GM10266 (cell line): ENCODE data around the gene NPAS3.

Source experiments
- DNase-seq: peaks from one replicate; pipeline ENCODE4 v3.0.0; 2012; ENCODE audit errors: extremely low spot score
- CTCF ChIP-seq: IDR thresholded peaks from 2 replicates; pipeline ENCODE4 v1.5.1; 2012; ENCODE audit warnings: mild to moderate bottlenecking, low read depth; ENCODE audit not compliant: control insufficient read depth, insufficient read depth; ENCODE audit errors: missing control alignments

Gene NPAS3

GRCh38 chr14:33486332-33486890, 547.7 kb downstream of the NPAS3 start:
- TF ChIP-seq CTCF: no peak
- no peak for DNase-seq

GRCh38 chr14:33488582-33488981, 549.9 kb downstream of the NPAS3 start:
- no peak for TF ChIP-seq CTCF
- DNase-seq: no peak

GRCh38 chr14:33490555-33490954, 551.9 kb downstream of the NPAS3 start:
- no peak for DNase-seq
- no peak for TF ChIP-seq CTCF

- no peak for TF ChIP-seq CTCF
- DNase-seq: no peak
Observed at GRCh38 chr14:33491112-33491511, 552.4 kb downstream of the NPAS3 start.

- no peak for DNase-seq
- no peak for TF ChIP-seq CTCF
Observed at GRCh38 chr14:33492491-33492890, 553.8 kb downstream of the NPAS3 start.

- TF ChIP-seq CTCF: no peak
- no peak for DNase-seq
Observed at GRCh38 chr14:33493266-33493665, 554.6 kb downstream of the NPAS3 start.

- no peak for TF ChIP-seq CTCF
- no peak for DNase-seq
Observed at GRCh38 chr14:33493990-33494389, 555.3 kb downstream of the NPAS3 start.
